Neural progenitor cell (in vitro differentiated cells): ENCODE data around the gene SLC44A2. TPM values are rescaled to one million over a fixed set of nuclear protein-coding genes. Genes with fewer than 3 reads are reported as not detected.
"Not testable (repeated sequence)": the region's sequence is repeated elsewhere in the genome, so short reads cannot be mapped to it uniquely, and the experiment has no call there.

Experiments
- DNase-seq: peaks from one replicate; pipeline ENCODE4 v3.0.0-alpha.2; 2016; ENCODE audit warnings: low spot score
- H2AFZ ChIP-seq: fragments of 200-600 bp; sonication (generic); replicated peaks from 2 replicates; pipeline ENCODE4 v1.6.1; 2016; ENCODE audit warnings: antibody characterized with exemption
- H3F3A ChIP-seq: fragments of 200-600 bp; sonication (generic); 2 replicates; pipeline ENCODE4 v1.6.1; 2016; ENCODE audit warnings: antibody characterized with exemption, low read depth
- H3K27ac ChIP-seq: fragments of 200-600 bp; sonication (generic); 2 replicates; pipeline ENCODE4 v1.5.1; 2016; ENCODE audit warnings: mild to moderate bottlenecking
- H3K27me3 ChIP-seq: fragments of 200-600 bp; sonication (generic); 2 replicates; pipeline ENCODE4 v1.6.1; 2016; ENCODE audit warnings: mild to moderate bottlenecking, moderate library complexity
- H3K36me3 ChIP-seq: fragments of 200-600 bp; sonication (generic); 2 replicates; pipeline ENCODE4 v1.5.1; 2016
- H3K4me1 ChIP-seq: fragments of 200-600 bp; sonication (generic); 2 replicates; pipeline ENCODE4 v1.6.1; 2016; ENCODE audit warnings: mixed run types
- H3K4me2 ChIP-seq: fragments of 200-600 bp; sonication (generic); 2 replicates; pipeline ENCODE4 v1.6.1; 2016
- H3K4me3 ChIP-seq: fragments of 200-600 bp; sonication (generic); 2 replicates; pipeline ENCODE4 v1.5.1; 2016
- H3K79me2 ChIP-seq: fragments of 200-600 bp; sonication (generic); 2 replicates; pipeline ENCODE4 v1.6.1; 2016; ENCODE audit warnings: low read depth
- H3K9ac ChIP-seq: fragments of 200-600 bp; sonication (generic); 2 replicates; pipeline ENCODE4 v1.6.1; 2016
- H3K9me3 ChIP-seq: fragments of 200-600 bp; sonication (generic); 2 replicates; pipeline ENCODE4 v1.5.1; 2016; ENCODE audit warnings: low read depth
- H4K20me1 ChIP-seq: fragments of 200-600 bp; sonication (generic); 2 replicates; pipeline ENCODE4 v1.6.1; 2016; ENCODE audit warnings: low read depth
- H3K27ac Mint-ChIP-seq: 3 replicates; pipeline ENCODE4 v1.8.0; 2021; ENCODE audit warnings: mixed read lengths
- H3K27me3 Mint-ChIP-seq: 2 replicates; pipeline ENCODE4 v1.8.0; 2022; ENCODE audit warnings: low read depth, mild to moderate bottlenecking, inconsistent platforms, moderate library complexity, mixed read lengths; ENCODE audit not compliant: insufficient read depth
- H3K36me3 Mint-ChIP-seq: 3 replicates; pipeline ENCODE4 v1.8.0; 2021; ENCODE audit warnings: mixed read lengths
- H3K4me1 Mint-ChIP-seq: 3 replicates; pipeline ENCODE4 v1.8.0; 2021; ENCODE audit warnings: mixed read lengths
- H3K4me3 Mint-ChIP-seq: 3 replicates; pipeline ENCODE4 v1.8.0; 2021; ENCODE audit warnings: mild to moderate bottlenecking, moderate library complexity, mixed read lengths
- H3K9me3 Mint-ChIP-seq: 3 replicates; pipeline ENCODE4 v1.8.0; 2020; ENCODE audit warnings: mixed read lengths
- CTCF ChIP-seq: fragments of 200-600 bp; sonication (generic); IDR thresholded peaks from 2 replicates; pipeline ENCODE4 v1.5.1; 2017; ENCODE audit warnings: antibody characterized with exemption, mild to moderate bottlenecking
- EZH2 ChIP-seq: fragments of 200-600 bp; sonication (generic); IDR thresholded peaks from 2 replicates; pipeline ENCODE4 v1.6.1; 2017; ENCODE audit warnings: antibody characterized with exemption, mild to moderate bottlenecking, moderate library complexity
- EZH2phosphoT487 ChIP-seq: fragments of 200-600 bp; sonication (generic); IDR thresholded peaks from 2 replicates; pipeline ENCODE4 v1.6.1; 2017; ENCODE audit warnings: antibody characterized with exemption
- total RNA-seq: library from RNA; depleted of rRNA; stranded (reverse); fragments of >200 nt; gene quantifications from 2 replicates; pipeline ENCODE4 v1.2.3, GENCODE V29; 2015; ENCODE audit warnings: low replicate concordance

SLC44A2 gene
- total RNA-seq, 1 donor from 2014 or later: 45.6 TPM

- H3K9me3 ChIP-seq: no peaks in the 10 kb centered on the region
- no peak overlapping the region for H3K27ac Mint-ChIP-seq
- no peaks in the 10 kb centered on the region for H3K36me3 ChIP-seq
- no peak overlapping the region for H3K4me3 Mint-ChIP-seq
- peaks cover 18% of the 10 kb centered on the region for H3K4me1 Mint-ChIP-seq
- DNase-seq: no peak
- H3K27ac ChIP-seq: no peak overlapping the region
- no peak overlapping the region for H3K9ac ChIP-seq
- no peak overlapping the region for H3K4me2 ChIP-seq
- peaks cover 4% of the 10 kb centered on the region for H3K27me3 Mint-ChIP-seq
- no peaks in the 10 kb centered on the region for H3K9me3 Mint-ChIP-seq
- H3K36me3 Mint-ChIP-seq: peaks cover 29% of the 10 kb centered on the region
- TF ChIP-seq EZH2: no peak
- no peak for TF ChIP-seq EZH2phosphoT487
- TF ChIP-seq CTCF: no peak
- peaks cover 26% of the 10 kb centered on the region for H3F3A ChIP-seq
- H4K20me1 ChIP-seq: peaks cover 100% of the 10 kb centered on the region
- no peak overlapping the region for H3K4me3 ChIP-seq
- H3K4me1 ChIP-seq: no peaks in the 10 kb centered on the region
- H2AFZ ChIP-seq: no peak overlapping the region
- peaks cover 100% of the 10 kb centered on the region for H3K79me2 ChIP-seq
- H3K27me3 ChIP-seq: no peaks in the 10 kb centered on the region
These were observed 43.9 kb downstream of the SLC44A2 start for GRCh38 chr19:10669246-10669645.

GRCh38 chr19:10670182-10670581, 44.8 kb downstream of the SLC44A2 start:
- Histone ChIP-seq H3K27me3 (no peaks in the 10 kb centered on the region), H3K4me3 (no peak overlapping the region), H3K4me1 (no peaks in the 10 kb centered on the region), H3K36me3 (no peaks in the 10 kb centered on the region), H4K20me1 (peaks cover 100% of the 10 kb centered on the region), H3K79me2 (peaks cover 100% of the 10 kb centered on the region), H2AFZ (no peak overlapping the region), H3K9ac (no peak overlapping the region), H3K4me2 (no peak overlapping the region), H3K27ac (no peak overlapping the region), H3F3A (peaks cover 28% of the 10 kb centered on the region), H3K9me3 (no peaks in the 10 kb centered on the region)
- H3K4me3 Mint-ChIP-seq: no peak overlapping the region
- H3K36me3 Mint-ChIP-seq: peaks cover 32% of the 10 kb centered on the region
- H3K4me1 Mint-ChIP-seq: peaks cover 18% of the 10 kb centered on the region
- TF ChIP-seq EZH2phosphoT487 (no peak), EZH2 (no peak), CTCF (no peak)
- H3K27me3 Mint-ChIP-seq: peaks cover 4% of the 10 kb centered on the region
- H3K9me3 Mint-ChIP-seq: no peaks in the 10 kb centered on the region
- no peak for DNase-seq
- H3K27ac Mint-ChIP-seq: no peak overlapping the region

GRCh38 chr19:10670876-10671804, 45.8 kb downstream of the SLC44A2 start:
- H3K27me3 ChIP-seq: no peaks in the 10 kb centered on the region
- H2AFZ ChIP-seq: no peak overlapping the region
- H3F3A ChIP-seq: peaks cover 32% of the 10 kb centered on the region
- H3K4me1 ChIP-seq: no peaks in the 10 kb centered on the region
- Mint-ChIP-seq H3K4me1 (peaks cover 18% of the 10 kb centered on the region), H3K27me3 (peaks cover 4% of the 10 kb centered on the region), H3K9me3 (no peaks in the 10 kb centered on the region), H3K4me3 (no peak overlapping the region), H3K27ac (no peak overlapping the region), H3K36me3 (peaks cover 32% of the 10 kb centered on the region)
- H3K9ac ChIP-seq: no peak overlapping the region
- no peak overlapping the region for H3K4me2 ChIP-seq
- H3K4me3 ChIP-seq: no peak overlapping the region
- H3K9me3 ChIP-seq: no peaks in the 10 kb centered on the region
- no peak for TF ChIP-seq EZH2phosphoT487
- TF ChIP-seq CTCF: no peak
- TF ChIP-seq EZH2: no peak
- DNase-seq: no peak
- no peak overlapping the region for H3K27ac ChIP-seq
- peaks cover 99% of the 10 kb centered on the region for H4K20me1 ChIP-seq
- H3K36me3 ChIP-seq: no peaks in the 10 kb centered on the region
- H3K79me2 ChIP-seq: peaks cover 100% of the 10 kb centered on the region

- H3K27ac ChIP-seq, H2AFZ ChIP-seq, H3K36me3 ChIP-seq, H3K4me2 ChIP-seq, H3K27ac Mint-ChIP-seq, H3K27me3 Mint-ChIP-seq, H3K4me3 ChIP-seq, H3K9ac ChIP-seq, H3K4me1 ChIP-seq, H3K9me3 ChIP-seq, H3K27me3 ChIP-seq, DNase-seq, H3K9me3 Mint-ChIP-seq, H3K4me3 Mint-ChIP-seq: not testable (repeated sequence)
- Mint-ChIP-seq H3K4me1 (peaks cover 18% of the 10 kb centered on the region), H3K36me3 (peaks cover 30% of the 10 kb centered on the region)
- Histone ChIP-seq H4K20me1 (peaks cover 99% of the 10 kb centered on the region), H3F3A (peaks cover 31% of the 10 kb centered on the region), H3K79me2 (peaks cover 100% of the 10 kb centered on the region)
These were observed 46.6 kb downstream of the SLC44A2 start for GRCh38 chr19:10671922-10672321.

GRCh38 chr19:10675214-10675613, 49.9 kb downstream of the SLC44A2 start:
- H3K4me3 Mint-ChIP-seq, H3K27ac ChIP-seq, H3K9ac ChIP-seq, H3K9me3 Mint-ChIP-seq, H3K27me3 ChIP-seq, H2AFZ ChIP-seq, H3K9me3 ChIP-seq, DNase-seq, H3K4me1 ChIP-seq, H3K4me1 Mint-ChIP-seq, H3K4me2 ChIP-seq, H3K4me3 ChIP-seq, H3K27me3 Mint-ChIP-seq, H3K27ac Mint-ChIP-seq: not testable (repeated sequence)
- H3K36me3 Mint-ChIP-seq: peaks cover 40% of the 10 kb centered on the region
- peaks cover 99% of the 10 kb centered on the region for H4K20me1 ChIP-seq
- peaks cover 24% of the 10 kb centered on the region for H3K36me3 ChIP-seq
- peaks cover 44% of the 10 kb centered on the region for H3F3A ChIP-seq
- H3K79me2 ChIP-seq: peaks cover 100% of the 10 kb centered on the region
